Skeletal muscle cell (primary cell): ENCODE measurements around the gene FGF21.
"Not testable (repeated sequence)": the region's sequence is repeated elsewhere in the genome, so short reads cannot be mapped to it uniquely, and the experiment has no call there.

Source experiments
- DNase-seq: peaks from one replicate; pipeline ENCODE4 v3.0.0-alpha.2; 2010; ENCODE audit warnings: low read depth
- H3K4me3 ChIP-seq: 2 replicates; pipeline ENCODE4 v1.5.1; 2011; ENCODE audit warnings: low read depth, mild to moderate bottlenecking, control low read depth, low read length, moderate library complexity

FGF21 gene, protein sequence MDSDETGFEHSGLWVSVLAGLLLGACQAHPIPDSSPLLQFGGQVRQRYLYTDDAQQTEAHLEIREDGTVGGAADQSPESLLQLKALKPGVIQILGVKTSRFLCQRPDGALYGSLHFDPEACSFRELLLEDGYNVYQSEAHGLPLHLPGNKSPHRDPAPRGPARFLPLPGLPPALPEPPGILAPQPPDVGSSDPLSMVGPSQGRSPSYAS

DNA sequence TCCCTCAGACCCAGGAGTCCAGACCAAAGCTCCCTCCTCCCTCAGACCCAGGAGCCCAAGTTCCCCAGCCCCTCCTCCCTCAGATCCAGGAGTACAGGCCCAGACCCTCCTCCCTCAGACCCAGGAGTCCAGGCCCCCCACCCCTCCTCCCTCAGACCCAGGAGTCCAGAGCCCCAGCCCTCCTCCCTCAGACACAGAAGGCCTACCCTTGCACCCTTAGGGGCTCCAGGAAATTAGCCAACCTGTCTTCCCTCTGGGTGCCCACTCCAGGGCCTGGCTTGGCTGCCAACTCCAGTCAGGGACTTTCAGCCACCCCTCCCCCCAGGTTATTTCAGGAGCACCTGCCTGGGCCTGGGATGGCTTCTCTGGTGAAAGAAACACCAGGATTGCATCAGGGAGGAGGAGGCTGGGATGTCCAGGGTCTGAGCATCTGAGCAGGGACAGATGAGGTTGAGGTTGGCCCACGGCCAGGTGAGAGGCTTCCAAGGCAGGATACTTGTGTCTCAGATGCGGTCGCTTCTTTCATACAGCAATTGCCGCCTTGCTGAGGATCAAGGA is at the start of gene FGF21:
Gene FGF21 (plus strand): TSS at position 441 of the 558 bp plus-strand sequence. CDS start 713 bp downstream, outside the sequence.
- no peak within 1 kb of the TSS for H3K4me3 ChIP-seq
- no peak for DNase-seq

DNA sequence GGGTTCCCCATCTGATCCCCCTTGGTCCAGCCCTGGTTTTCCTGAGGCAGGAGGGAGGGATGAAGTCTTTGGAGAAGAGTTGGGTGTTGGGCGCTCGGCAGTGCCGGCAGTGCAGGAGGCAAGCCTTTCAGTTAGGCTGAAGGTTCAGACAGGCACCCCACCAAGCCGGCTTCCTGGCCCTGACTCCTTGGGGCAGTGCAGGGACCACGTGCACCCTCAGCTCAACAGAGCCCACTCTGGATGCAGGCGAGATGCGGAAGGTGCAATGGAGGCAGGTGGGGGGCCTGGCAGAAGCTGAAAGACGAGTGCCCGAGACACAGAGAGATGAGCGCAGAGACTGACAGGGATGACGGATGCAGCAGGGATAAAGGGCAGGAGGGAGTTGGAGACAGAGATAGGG is 46.9 kb upstream of the FGF21 start:
- H3K4me3 ChIP-seq, result no peak overlapping the region
- no peak for DNase-seq

DNA sequence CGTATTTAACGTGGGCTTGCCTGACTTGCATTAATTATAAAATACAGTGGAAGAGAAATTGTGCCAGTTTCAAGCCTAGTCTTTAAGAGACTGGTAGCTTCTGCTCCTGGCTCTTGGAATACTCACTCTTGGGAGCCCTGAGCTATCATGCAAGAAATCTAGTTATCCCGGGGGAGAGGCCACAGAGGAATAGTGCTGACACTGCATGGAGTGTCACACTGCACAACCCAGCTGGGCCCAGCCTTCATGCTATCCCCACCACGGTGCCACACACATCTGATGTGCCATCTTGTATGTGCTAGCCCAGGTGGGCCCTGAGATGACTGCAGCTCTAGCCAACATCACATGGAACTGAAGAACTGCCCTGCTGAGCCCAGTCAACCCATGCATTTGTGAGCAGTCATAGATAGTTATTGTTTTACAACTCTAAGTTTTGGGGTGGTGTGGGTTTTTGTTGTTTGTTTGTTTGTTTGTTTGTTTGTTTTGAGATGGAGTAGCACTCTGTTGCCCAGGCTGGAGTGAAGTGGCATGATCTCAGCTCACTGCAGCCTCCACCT is 44.1 kb upstream of the FGF21 start:
- no peak overlapping the region for H3K4me3 ChIP-seq
- no peak for DNase-seq

DNA sequence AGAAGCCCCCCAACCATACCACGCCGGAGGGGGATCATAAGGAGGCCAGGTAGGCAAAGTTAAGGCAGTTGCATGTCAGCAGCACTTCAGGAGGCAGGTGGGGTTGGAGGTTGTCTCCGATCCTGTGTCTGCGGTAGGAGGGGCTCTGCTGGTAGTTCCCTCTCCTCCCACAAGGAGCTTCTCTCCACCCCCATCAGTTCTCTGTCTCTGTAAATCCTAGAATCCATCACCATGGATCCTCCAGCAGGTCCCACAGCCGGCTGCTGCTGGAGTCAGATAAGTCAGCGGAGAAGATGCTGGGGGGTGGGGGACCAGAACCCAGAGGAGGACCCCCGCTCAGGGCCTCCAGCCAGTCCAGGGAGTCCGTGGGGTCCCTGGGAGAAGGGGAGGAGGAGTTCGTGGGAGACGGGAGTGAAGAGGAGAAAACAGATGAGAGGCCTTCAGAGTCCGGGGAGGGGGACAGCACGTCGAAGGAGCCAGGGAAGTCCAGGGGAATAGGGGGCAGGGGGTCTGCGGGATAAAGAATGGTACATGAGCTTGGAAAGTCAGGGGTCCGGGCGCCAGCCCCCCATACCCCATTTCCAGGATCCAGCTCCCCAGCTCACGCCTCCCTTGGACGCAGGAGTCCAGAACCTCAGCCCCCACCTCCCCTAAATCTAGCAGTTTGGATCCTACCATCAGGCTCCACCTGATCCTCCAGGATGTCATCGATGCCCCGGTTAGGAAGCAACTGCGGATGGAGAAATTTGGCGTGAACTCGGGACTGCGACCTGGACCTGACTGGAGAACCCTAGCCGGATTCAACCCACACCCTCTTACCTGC is 42.1 kb upstream of the FGF21 start:
- H3K4me3 ChIP-seq, result peak overlapping the region; percentile 83
- no peak for DNase-seq

DNA sequence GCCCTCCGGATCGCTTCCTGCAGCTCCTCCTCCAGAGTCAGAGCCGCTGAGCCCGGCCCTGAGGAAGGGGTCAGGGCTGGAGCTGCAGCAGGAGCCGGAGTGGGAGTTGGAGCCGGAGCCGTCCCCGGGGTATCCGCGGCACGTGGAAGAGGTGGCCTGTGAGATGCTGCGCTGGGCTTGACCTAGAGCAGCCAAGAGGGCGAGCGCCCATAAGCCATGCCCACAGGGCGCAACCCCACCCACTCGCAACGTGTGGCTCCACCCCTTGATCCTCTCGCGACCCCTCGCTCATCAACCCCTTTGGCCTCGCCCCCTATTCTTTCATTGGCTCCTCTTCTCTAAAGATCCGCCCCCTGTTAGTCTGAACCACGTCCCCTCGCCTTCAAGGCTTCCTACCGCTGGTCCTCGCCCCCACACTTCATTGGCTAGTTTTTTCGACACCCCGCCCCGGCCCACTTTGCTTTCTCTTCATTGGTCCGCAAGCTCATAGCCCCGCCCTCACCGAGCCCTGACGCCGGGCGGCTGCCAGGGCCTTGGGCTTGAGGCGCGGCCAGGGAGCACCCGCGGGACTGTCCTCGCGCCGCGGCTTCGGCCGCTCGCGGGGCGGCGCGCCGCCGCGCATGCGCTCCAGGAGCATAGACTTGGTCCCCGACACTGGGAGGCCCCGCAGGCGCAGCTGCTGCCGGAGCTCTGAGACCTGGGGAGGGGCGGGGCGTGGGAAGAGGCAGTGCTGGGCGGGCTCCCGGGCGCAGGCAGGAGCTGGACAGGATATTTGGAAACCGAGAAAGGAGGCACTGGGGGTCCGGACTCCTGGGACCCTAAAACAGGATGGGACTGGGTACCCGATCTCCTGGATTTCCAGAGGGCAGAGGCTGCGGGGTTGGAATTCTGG is 41.2 kb upstream of the FGF21 start:
- DNase-seq, result peak; percentile 98
- H3K4me3 ChIP-seq, result peak overlapping the region; percentile 83

DNA sequence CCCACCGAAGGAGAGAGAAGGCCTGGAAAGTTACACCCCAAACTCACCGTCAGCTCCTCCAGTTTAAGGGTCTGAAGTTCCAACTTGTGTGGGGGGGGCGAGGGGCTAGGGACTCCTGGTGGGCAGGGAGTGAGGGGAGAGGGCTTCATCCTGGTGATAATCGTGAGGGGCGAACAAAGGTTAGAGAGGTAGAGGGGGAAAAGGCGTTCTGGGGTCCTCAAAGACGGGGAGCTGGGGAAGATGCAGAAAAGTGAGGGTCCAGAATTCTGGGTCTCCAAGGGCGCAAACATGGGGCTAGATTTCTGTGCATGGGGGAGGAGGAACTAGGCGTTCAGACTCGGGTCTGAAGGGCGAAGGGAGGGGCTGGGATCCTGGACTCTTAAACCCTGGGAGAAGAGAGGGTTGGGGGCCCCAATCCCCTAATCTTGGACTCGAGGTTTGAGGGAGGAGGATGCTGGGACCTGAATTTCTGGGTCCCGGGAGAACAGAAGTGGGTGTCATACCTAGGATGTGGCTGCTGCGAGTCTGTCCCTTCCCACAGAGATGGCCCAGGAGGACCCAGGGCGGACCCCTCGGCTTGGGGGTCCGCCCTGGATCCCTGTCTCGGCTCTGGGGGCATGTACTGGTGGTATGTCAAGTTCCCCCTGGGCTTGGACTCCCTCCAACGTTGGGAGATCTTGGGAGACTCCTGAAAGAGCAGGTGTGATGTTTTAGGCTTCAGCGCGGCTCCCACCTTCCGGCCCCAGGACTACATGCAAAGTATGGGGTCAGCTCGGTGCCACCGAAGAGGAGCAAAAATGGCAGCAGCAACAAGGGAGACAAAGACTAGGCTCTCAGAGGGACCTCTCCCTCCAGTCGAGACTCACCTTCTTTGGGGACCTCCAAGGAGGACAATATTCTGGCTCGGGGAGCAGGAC is 40.3 kb upstream of the FGF21 start:
- H3K4me3 ChIP-seq, result peak overlapping the region; percentile 62
- DNase-seq, result no peak

DNA sequence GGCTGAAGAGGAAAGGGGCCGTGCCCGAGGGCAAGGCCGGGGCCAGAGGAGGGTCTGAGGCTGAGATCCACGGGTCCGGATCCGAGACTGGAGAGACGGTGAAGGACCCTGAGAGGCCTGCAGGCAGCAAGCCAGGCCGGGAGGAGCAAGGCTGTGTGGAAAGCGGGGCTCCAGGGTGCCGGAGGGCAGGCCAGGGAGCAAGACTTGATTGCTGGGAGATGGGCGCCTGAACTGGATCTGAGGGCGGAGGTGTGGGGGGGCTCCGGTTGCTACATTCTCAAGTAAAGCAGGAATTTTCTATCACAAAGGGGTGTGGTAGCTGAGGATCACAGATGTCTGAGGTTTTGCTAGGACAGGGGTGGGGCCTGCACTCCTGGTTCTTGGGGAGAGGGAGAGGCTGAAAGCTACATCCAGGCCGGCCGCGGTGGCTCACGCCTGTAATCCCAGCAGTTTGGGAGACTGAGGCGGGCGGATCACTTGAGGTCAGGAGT is 39.6 kb upstream of the FGF21 start:
- no peak for DNase-seq
- H3K4me3 ChIP-seq, result peak overlapping the region; percentile 62

DNA sequence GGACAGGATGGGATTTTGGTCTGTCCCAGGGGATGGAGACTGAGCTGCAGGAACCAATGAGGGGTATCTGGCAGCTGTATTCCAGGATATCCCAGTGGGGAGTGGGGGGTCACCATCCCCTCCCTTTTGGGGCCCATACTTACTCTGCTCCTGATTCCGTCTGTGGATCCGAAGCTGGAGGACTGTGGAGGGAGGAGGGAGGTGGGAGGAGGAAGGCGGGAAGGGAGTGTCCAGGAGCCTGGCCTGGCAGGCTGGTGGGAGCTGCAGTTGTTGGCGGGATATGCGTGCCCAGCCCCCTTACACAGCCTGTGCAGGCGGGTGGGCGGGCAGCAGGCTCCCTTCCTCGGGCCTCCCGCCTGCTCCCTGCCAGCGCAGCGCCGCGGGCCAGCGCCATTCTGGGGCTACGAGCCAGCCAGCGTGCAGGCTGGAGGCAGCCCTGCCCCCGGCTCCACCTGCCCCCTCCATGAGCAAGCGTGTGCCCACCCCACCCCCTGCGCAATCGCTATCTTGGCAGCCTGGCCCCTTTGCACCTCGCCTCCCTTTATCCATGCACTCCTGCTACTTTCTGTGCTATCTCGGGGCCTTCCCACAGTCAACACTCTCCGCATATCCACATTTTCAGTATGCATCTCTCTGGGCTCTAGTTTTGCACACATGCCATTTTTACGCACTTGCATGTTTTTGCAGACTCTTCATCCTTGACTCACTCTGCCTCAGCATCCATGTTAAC is 38.6 kb upstream of the FGF21 start:
- peak overlapping the region; percentile 62 for H3K4me3 ChIP-seq
- peak; percentile 41 for DNase-seq

DNA sequence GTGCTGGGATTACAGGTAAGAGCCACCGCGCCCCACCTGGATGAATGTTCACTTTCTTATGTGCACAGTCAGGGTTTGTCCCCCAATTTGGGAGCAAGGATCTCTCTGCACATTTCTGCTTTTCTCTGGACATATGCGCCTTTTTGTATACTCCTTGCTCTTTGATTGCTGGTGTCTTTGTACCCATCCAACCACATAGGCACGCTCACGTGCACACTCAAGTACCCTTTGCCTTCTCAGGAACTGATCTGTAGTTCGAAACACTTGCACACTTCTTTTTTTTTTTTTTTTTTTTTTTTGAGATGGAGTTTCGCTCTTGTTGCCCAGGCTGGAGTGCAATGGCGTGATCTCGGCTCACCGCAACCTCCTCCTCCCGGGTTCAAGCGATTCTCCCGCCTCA is 37.2 kb upstream of the FGF21 start:
- not testable (repeated sequence) for H3K4me3 ChIP-seq, DNase-seq

DNA sequence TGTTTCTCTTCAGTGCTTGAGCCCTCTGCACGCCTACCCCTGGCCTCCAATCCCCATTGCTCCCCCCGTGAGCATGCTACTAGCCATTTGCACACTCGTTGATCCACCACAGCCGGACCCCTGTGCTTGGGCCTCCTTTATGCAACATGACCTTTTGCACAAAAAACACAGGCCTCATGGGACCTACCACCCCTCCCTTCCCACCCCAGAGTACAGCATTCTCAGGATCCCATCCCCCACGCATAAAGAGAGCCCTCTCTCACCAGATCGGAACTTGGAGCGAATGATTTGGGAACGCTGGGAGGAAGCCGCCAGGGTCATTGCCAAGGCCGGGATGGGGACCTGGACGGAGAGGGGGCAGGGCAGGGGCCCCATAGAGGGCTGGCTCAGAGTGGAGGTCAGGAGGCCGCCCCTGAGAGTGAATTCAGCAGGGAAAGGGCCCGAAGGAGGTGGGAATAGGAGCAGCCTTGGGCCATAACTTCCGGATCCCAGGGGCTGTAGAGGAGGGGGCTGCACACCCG is 36.6 kb upstream of the FGF21 start:
- H3K4me3 ChIP-seq, result peak overlapping the region; percentile 16
- no peak for DNase-seq

DNA sequence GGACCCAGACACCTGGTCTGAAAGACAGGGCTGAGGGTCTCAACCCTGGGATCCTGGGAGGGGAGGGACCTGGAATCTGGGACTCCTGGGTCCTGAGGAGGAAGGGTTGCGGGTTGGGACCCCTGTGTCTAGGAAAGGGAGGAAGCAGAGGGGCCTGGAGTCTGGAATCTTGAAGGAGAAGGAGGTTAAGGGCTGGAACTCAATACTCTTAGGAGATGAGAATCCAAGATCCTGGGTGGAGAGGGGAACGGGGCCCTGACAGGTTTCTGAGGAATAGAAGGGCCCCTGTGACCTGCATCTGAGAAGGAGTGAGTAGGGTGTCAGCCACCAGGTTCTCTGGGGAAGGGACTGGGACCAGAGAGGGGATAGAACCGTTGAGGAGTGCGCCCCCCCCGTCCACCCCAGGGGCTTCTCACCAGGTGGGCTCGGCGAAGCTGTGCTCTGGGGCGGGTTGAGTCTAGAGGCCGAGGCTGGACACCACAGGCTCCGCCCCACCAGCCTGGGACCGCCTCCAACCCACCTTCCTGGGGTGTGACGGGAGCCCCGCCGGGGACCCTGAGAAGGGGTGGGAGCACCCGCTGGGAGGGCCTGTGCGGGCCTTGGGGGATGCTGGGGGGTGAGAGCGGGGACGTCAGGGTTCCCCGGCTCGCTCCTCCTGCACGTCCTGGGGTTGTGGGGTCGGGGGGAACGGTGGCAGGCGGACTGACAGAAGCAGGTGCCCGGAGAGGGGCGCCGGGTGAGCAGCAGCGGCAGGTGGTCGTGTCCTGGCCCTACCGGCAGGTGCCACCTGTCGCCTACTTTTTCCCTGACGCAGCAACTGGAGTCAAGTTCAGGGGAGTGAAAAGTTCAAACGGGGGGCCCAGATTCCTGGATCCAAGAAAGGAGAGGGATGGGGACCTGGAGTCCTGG is 35.8 kb upstream of the FGF21 start, which contains the start of gene MAMSTR:
Gene MAMSTR (minus strand): TSS at position 463 of the 909 bp plus-strand sequence. CDS start 694 bp downstream, outside the sequence.
- DNase-seq, result no peak
- peak within 1 kb of the TSS; percentile 66 for H3K4me3 ChIP-seq

DNA sequence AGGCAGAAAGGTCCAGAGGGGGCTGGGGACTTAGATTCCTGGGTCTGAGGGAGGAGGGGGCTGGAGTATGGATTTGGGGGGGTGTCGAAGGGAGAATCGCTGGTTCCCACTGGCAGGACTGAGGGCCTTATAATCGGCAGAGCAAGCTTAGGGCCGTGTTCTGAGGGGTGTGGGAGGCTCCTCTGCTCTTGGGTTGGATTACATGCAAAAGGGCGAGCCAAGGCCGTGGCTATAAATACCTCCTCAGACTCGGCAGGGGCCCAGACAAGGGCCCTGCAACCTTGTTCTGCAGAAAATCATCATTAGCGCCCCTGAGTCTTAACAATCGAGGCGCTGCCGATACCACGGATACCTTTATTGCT is 35.1 kb upstream of the FGF21 start:
- DNase-seq, result no peak
- peak overlapping the region; percentile 66 for H3K4me3 ChIP-seq

DNA sequence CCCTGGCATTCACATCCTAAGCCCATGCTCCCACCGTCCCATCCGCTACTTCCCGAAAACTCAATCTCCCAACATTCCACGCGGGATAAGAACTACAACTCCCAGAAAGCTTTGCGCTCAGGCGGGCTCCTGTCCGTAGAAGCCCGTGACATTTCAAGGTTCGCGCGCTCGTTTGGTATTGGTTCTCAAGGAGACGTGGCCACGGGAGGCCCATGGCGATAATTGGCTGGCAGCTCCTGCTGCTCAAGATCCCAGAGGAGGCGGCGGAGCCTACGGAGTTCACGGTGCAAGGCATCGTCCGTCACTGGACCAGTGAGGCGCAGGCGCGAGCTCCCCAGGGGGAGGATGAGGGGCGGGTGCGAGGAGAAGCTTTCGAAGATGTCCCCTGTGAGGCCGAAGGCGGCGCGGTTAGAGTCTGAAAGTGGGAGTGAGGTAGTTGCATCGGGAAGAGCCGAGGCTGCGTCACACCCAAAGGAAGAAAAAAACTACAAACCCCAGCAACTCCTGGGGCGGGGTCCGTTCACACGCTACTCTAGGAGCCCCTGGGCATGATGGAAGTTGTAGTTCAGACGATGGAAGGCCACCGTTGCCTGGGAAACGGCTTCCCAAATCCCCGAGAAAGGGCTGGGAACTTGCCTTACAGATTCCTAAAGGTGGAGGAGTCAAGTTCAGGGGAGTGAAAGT is 34.6 kb upstream of the FGF21 start:
- H3K4me3 ChIP-seq, result peak overlapping the region; percentile 66
- DNase-seq, result peak; percentile 98

DNA sequence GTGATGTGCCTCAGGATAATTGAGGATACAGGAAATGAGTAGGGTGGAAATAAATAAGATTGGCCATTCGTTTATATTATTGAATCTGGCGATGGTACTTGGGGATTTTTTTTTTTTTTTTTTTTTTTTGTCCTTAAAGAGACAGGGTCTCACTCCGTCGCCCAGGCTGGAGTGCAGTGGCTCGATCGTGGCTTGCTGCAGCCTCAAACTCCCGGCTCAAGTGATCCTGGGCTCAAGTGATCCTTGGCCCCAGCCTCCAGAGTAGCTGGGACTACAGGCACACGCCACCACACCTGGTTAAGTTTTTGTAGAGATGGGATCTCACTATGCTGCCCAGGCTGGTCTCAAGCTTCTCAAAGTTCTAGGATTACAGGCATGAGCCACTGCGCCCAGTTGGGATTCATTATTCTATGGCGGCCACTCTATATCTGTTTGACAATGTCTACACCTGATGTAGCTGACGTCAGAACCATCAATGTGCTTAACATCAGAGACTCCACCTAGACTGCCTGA is 33.1 kb upstream of the FGF21 start:
- H3K4me3 ChIP-seq, result no peak overlapping the region
- DNase-seq, result no peak
